Adrenal gland (tissue), 5 donors: ENCODE data around the gene LSAMP.

Experiments
- POLR2A ChIP-seq, 2 donors: fragments of 450-650 bp; IDR thresholded peaks; one replicate each; pipeline ENCODE4 v1.6.1; 2017; ENCODE audit warnings: antibody characterized with exemption in 2 of 2, mild to moderate bottlenecking in 2 of 2, moderate library complexity in 1 of 2
- TF ChIP-seq, protein P1 (sequence below), 6 experiments: fragments of 450-650 bp in 4 of 6; fragments of 200-600 bp in 2 of 6; sonication (generic) in 1 of 6; IDR thresholded peaks; 1 replicate in 5 of 6; 2 replicates in 1 of 6; pipeline versions ENCODE4 v1.5.1 to v1.8.0; 2016 to 2021; ENCODE audit warnings: antibody characterized with exemption in 6 of 6, mild to moderate bottlenecking in 2 of 6, moderate library complexity in 1 of 6
- donor health status: DM: no; HTN: no; CAD: no.

DNA sequence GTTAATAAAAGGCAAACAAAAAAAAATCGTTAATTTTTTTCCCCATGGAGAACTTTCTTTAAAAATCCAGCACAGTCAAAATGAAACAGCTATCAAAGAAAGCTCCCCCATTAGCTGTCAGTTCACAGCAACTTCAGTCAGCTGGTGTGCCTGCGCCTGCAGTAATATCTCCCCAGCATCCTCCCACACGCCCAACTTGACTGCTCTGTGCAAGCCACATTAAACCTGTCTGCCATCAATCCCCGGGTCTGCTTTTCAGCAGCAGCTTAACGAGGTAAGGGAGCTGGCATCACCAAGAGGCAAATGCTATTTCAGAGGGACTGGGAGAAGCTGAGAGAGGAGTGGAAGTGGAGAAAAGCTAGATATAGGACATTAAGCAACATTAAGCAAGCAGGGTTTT lies 484.5 kb downstream of the LSAMP start:
- TF ChIP-seq, protein P1, sequence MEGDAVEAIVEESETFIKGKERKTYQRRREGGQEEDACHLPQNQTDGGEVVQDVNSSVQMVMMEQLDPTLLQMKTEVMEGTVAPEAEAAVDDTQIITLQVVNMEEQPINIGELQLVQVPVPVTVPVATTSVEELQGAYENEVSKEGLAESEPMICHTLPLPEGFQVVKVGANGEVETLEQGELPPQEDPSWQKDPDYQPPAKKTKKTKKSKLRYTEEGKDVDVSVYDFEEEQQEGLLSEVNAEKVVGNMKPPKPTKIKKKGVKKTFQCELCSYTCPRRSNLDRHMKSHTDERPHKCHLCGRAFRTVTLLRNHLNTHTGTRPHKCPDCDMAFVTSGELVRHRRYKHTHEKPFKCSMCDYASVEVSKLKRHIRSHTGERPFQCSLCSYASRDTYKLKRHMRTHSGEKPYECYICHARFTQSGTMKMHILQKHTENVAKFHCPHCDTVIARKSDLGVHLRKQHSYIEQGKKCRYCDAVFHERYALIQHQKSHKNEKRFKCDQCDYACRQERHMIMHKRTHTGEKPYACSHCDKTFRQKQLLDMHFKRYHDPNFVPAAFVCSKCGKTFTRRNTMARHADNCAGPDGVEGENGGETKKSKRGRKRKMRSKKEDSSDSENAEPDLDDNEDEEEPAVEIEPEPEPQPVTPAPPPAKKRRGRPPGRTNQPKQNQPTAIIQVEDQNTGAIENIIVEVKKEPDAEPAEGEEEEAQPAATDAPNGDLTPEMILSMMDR (IDR thresholded peaks at IDR 0.05) = no peak
- no peak for TF ChIP-seq POLR2A (IDR thresholded peaks at IDR 0.05)
